CD4-positive, alpha-beta T cell (primary cell): Measurements from ENCODE around the gene THOC7. TPM values are rescaled to one million over a fixed set of nuclear protein-coding genes. Genes with fewer than 3 reads are reported as not detected.

Source experiments
- ATAC-seq: fragments of 200-7000 bp; cut with Tn5 transposase; one replicate; pipeline ENCODE4 v1.10.0; 2022; ENCODE audit warnings: mild to moderate bottlenecking; ENCODE audit not compliant: poor library complexity
- CTCF ChIA-PET: fragments of 350-600 bp; sonication (Branson Sonifier 250); formaldehyde crosslinking; loops from one replicate; lab custom pipeline; 2021; ENCODE audit warnings: antibody characterized with exemption, inconsistent platforms; lab: Charles Lee
- POLR2A ChIA-PET: fragments of 350-600 bp; sonication (Branson Sonifier 250); formaldehyde crosslinking; loops from one replicate; lab custom pipeline; 2021; ENCODE audit warnings: antibody characterized with exemption, inconsistent platforms; lab: Charles Lee
- DNase-seq, 14 experiments: peaks; one replicate each; pipeline ENCODE4 v3.0.0-alpha.2; 2013 to 2020; ENCODE audit warnings: mixed read lengths in 2 of 14
- H3K27ac ChIP-seq, 2 donors: one replicate each; pipeline versions ENCODE4 v1.5.1 to v1.7.0; 2013; ENCODE audit warnings: low read length in 2 of 2, low read depth in 1 of 2, mild to moderate bottlenecking in 1 of 2
- H3K27me3 ChIP-seq, 2 experiments: 1 replicate in 1 of 2; 2 replicates in 1 of 2; pipeline versions ENCODE4 v1.6.1 to v1.7.0; 2013; ENCODE audit warnings: low read length in 2 of 2, control low read depth in 1 of 2, mild to moderate bottlenecking in 1 of 2, moderate library complexity in 1 of 2; ENCODE audit not compliant: insufficient read depth in 2 of 2, control insufficient read depth in 1 of 2
- H3K36me3 ChIP-seq: one replicate; pipeline ENCODE4 v1.6.1; 2013; ENCODE audit warnings: low read length, control low read depth; ENCODE audit not compliant: insufficient read depth
- H3K4me1 ChIP-seq: one replicate; pipeline ENCODE4 v1.6.1; 2013; ENCODE audit warnings: low read length, control low read depth; ENCODE audit not compliant: insufficient read depth
- H3K4me3 ChIP-seq: one replicate; pipeline ENCODE4 v1.5.1; 2013; ENCODE audit warnings: mild to moderate bottlenecking, low read length, moderate library complexity
- H3K9me3 ChIP-seq, 2 experiments: 1 replicate in 1 of 2; 2 replicates in 1 of 2; pipeline versions ENCODE4 v1.6.1 to v1.7.0; 2013; ENCODE audit warnings: low read length in 2 of 2, mild to moderate bottlenecking in 2 of 2, control low read depth in 1 of 2, moderate library complexity in 1 of 2; ENCODE audit not compliant: control insufficient read depth in 1 of 2, insufficient read depth in 1 of 2
- H3K27ac Mint-ChIP-seq: one replicate; pipeline ENCODE4 v1.8.0; 2020; ENCODE audit warnings: mixed read lengths
- H3K27me3 Mint-ChIP-seq: one replicate; pipeline ENCODE4 v1.8.0; 2021; ENCODE audit warnings: mixed read lengths
- H3K36me3 Mint-ChIP-seq: one replicate; pipeline ENCODE4 v1.8.0; 2021; ENCODE audit warnings: low read depth, mixed read lengths
- H3K4me1 Mint-ChIP-seq: one replicate; pipeline ENCODE4 v1.8.0; 2021; ENCODE audit warnings: low read depth, mixed read lengths
- H3K4me3 Mint-ChIP-seq: one replicate; pipeline ENCODE4 v1.8.0; 2020; ENCODE audit warnings: mild to moderate bottlenecking, mixed read lengths
- H3K9me3 Mint-ChIP-seq: one replicate; pipeline ENCODE4 v1.8.0; 2020; ENCODE audit warnings: mixed read lengths
- CTCF ChIP-seq: fragments of 200-600 bp; IDR thresholded peaks from one replicate; pipeline ENCODE4 v1.8.0; 2022; ENCODE audit warnings: antibody characterized with exemption, mild to moderate bottlenecking
- intact Hi-C, 2 experiments: fragments of 100-400 bp; cut with DNase I in 1 of 2; cut with micrococcal nuclease in 1 of 2; formaldehyde crosslinking; loops; one replicate each; pipeline versions ENCODE4 v1.15.1 to v1.9.0; 2023 to 2025; cut with DNase I, micrococcal nuclease
- total RNA-seq, 174 experiments: library from RNA in 2 of 174; stranded (reverse) in 2 of 174; gene quantifications; one replicate each; pipeline ENCODE4 v1.2.3 and lab custom pipeline; 2021 to 2026

Gene THOC7
- total RNA-seq, 2 experiments from 2014 or later: 21.6 to 23.7 TPM

DNA sequence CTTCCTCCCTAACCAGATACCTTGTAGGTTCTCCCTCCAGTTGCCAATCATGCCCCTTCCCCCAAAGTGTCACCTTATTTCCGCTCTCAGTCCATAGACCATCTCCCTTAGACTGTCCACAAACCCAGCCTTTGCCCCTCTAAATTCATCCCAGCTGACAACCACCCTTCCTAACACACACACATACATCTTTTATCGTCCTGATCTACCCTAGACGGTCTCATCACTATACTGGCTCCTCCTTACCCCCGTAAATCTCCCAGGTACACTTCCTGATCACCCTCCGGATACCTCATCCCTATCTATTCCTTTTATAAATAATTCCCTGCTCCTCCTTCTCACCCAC is 828 bp downstream of the THOC7 start:
- Histone ChIP-seq H3K4me1 (peaks cover 34% of the 10 kb centered on the region), H3K27ac (no peak overlapping the region), H3K9me3 (no peaks in the 10 kb centered on the region), H3K4me3 (peak overlapping the region; percentile 85), H3K36me3 (no peaks in the 10 kb centered on the region), H3K27me3 (no peaks in the 10 kb centered on the region)
- ATAC-seq (no peak), DNase-seq (no peak)
- Mint-ChIP-seq H3K9me3 (no peaks in the 10 kb centered on the region), H3K27ac (peak overlapping the region; percentile 77), H3K4me1 (peaks cover 74% of the 10 kb centered on the region), H3K4me3 (peak overlapping the region; percentile 76), H3K27me3 (no peaks in the 10 kb centered on the region), H3K36me3 (peaks cover 21% of the 10 kb centered on the region)
- POLR2A ChIA-PET: interaction anchor here (1.1 to 2.9 kb wide), 5 partner anchors 15 to 105 kb away, joined by 3 to 20 read pairs (median 6); partner anchors contain the start of gene SCAANT1
- intact Hi-C loops: loop anchor here (1.0 to 5.0 kb wide), 5 partner anchors 49 to 160 kb away; partner anchors contain the start of genes PSMD6 (in 2 of the 2) and SCAANT1 (in 1 of the 2)
- CTCF ChIA-PET: no interaction called here
- no peak for TF ChIP-seq CTCF

GRCh38 chr3:63861306-63861705 is 2.3 kb downstream of the THOC7 start:
- H3K4me3 Mint-ChIP-seq: peak overlapping the region; percentile 64
- ChIA-PET POLR2A (interaction anchor here (1.4 kb wide), 1 partner anchor 107 kb away, joined by 3 read pairs; no protein-coding TSS in a partner anchor), CTCF (no interaction called here)
- no peaks in the 10 kb centered on the region for H3K27me3 ChIP-seq
- no peaks in the 10 kb centered on the region for H3K27me3 Mint-ChIP-seq
- no peak overlapping the region for H3K4me3 ChIP-seq
- H3K9me3 Mint-ChIP-seq: no peaks in the 10 kb centered on the region
- H3K27ac ChIP-seq: no peak overlapping the region
- peaks cover 79% of the 10 kb centered on the region for H3K4me1 Mint-ChIP-seq
- no peaks in the 10 kb centered on the region for H3K9me3 ChIP-seq
- peaks cover 34% of the 10 kb centered on the region for H3K4me1 ChIP-seq
- no peak for ATAC-seq
- H3K36me3 Mint-ChIP-seq: peaks cover 17% of the 10 kb centered on the region
- TF ChIP-seq CTCF: no peak
- H3K36me3 ChIP-seq: no peaks in the 10 kb centered on the region
- intact Hi-C loops: loop anchor here (5.0 kb wide), 2 partner anchors 106 to 161 kb away; partner anchors contain the start of gene PSMD6 (in 1 of the 2)
- H3K27ac Mint-ChIP-seq: peak overlapping the region; percentile 54
- no peak for DNase-seq

- Histone ChIP-seq H3K4me3 (no peak overlapping the region), H3K27me3 (no peaks in the 10 kb centered on the region), H3K4me1 (peaks cover 34% of the 10 kb centered on the region), H3K36me3 (no peaks in the 10 kb centered on the region), H3K27ac (no peak overlapping the region), H3K9me3 (no peaks in the 10 kb centered on the region)
- POLR2A ChIA-PET: no interaction called here
- DNase-seq (no peak), ATAC-seq (no peak)
- H3K27me3 Mint-ChIP-seq: no peaks in the 10 kb centered on the region
- H3K4me1 Mint-ChIP-seq: peaks cover 83% of the 10 kb centered on the region
- peak overlapping the region; percentile 43 for H3K4me3 Mint-ChIP-seq
- H3K9me3 Mint-ChIP-seq: no peaks in the 10 kb centered on the region
- TF ChIP-seq CTCF: no peak
- H3K27ac Mint-ChIP-seq: peak overlapping the region; percentile 54
- CTCF ChIA-PET: no interaction called here
- intact Hi-C loops: loop anchor here (5.0 kb wide), 2 partner anchors 107 to 162 kb away; partner anchors contain the start of gene PSMD6 (in 1 of the 2)
- H3K36me3 Mint-ChIP-seq: peaks cover 17% of the 10 kb centered on the region
Measured at GRCh38 chr3:63860776-63861175, 2.8 kb downstream of the THOC7 start.
